HG03342 (cell line): ENCODE results near the gene FN3KRP.
"Not testable (repeated sequence)": the region's sequence is repeated elsewhere in the genome, so short reads cannot be mapped to it uniquely, and the experiment has no call there.

Experiments used
- ATAC-seq: cut with Tn5 transposase; IDR thresholded peaks from one replicate; pipeline ENCODE4 v1.9.1; 2021; ENCODE audit warnings: mild to moderate bottlenecking, moderate library complexity; ENCODE audit not compliant: unreplicated experiment

The FN3KRP gene

GRCh38 chr17:82737967-82738877 lies 21.7 kb downstream of the FN3KRP start:
- no peak for ATAC-seq

- no peak for ATAC-seq
Observed at GRCh38 chr17:82740906-82741759, 24.6 kb downstream of the FN3KRP start.

GRCh38 chr17:82743344-82744219 lies 27.1 kb downstream of the FN3KRP start:
- ATAC-seq: no peak

DNA sequence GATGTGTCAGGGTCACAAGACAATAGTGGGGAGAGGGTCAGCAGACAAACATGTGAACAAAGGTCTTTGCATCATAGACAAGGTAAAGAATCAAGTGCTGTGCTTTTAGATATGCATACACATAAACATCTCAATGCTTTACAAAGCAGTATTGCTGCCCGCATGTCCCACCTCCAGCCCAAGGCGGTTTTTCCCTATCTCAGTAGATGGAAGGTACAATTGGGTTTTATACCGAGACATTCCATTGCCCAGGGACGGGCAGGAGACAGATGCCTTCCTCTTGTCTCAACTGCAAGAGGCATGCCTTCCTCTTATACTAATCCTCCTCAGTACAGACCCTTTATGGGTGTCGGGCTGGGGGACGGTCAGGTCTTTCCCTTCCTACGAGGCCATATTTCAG lies 28.2 kb downstream of the FN3KRP start:
- ATAC-seq: not testable (repeated sequence)

GRCh38 chr17:82745524-82745923 lies 29.0 kb downstream of the FN3KRP start:
- no peak for ATAC-seq

GRCh38 chr17:82748756-82749155 lies 32.2 kb downstream of the FN3KRP start:
- ATAC-seq: no peak

GRCh38 chr17:82750241-82750908 lies 33.9 kb downstream of the FN3KRP start:
- no peak for ATAC-seq

DNA sequence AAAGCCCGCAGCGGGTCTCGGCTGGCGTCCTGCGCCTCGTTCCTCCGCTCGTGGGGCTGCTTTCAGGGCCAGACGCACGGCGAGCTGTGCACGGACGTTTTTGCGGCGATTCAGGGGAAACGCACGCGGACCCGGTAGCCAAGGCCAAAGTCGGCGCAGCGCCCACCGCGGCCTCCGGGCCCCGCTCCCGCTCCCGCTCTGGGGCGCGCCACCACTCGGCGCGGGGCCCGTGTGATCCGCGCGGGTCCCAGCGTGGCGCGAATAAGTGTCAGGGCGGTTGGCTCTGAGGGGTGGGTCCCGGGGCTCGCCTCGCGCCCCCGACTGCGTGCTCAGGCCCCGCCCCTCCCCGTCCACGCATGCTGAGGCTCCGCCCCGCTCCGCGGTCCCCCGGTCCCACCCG lies 34.7 kb downstream of the FN3KRP start:
- no peak for ATAC-seq

DNA sequence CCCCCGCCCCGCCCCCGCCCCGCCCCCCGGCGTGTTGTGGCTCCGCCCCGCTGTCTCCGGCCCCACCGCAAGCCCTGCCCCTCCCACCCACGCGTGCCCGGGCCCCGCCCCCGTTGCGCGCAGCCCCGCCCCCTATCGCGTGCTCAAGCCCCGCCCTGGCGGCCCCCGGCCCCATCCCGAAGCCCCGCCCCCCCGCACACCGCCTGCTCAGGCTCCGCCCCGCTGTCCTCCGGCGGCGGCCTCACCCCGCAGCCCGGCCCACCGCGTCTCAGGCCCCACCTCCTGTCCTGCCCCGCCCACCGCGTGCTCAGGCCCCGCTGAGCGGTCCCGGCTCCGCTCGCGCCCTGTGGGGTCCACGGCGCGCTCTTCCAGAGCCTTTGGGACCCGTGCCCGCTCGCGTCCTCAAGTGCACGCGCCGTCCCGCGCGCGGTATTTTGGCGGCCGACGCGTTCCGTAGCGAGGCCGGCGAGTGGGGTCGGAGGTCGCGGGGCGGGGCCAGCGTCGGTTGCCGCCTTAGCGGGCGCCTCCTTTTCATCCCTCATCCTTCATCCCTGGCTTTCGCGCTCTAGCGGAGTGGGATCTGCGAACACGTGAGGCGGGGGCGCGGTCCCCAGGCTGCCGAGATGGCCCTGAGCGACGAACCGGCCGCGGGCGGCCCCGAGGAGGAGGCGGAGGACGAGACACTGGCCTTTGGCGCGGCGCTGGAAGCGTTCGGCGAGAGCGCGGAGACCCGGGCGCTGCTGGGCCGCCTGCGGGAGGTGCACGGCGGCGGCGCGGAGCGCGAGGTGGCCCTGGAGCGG lies 35.3 kb downstream of the FN3KRP start, which contains the start of gene TBCD:
Gene TBCD, plus strand, starts transcription at position 495 of the 800 bp plus-strand sequence. Its CDS starts 129 bp downstream, at position 624.
- ATAC-seq: peak; percentile 72

DNA sequence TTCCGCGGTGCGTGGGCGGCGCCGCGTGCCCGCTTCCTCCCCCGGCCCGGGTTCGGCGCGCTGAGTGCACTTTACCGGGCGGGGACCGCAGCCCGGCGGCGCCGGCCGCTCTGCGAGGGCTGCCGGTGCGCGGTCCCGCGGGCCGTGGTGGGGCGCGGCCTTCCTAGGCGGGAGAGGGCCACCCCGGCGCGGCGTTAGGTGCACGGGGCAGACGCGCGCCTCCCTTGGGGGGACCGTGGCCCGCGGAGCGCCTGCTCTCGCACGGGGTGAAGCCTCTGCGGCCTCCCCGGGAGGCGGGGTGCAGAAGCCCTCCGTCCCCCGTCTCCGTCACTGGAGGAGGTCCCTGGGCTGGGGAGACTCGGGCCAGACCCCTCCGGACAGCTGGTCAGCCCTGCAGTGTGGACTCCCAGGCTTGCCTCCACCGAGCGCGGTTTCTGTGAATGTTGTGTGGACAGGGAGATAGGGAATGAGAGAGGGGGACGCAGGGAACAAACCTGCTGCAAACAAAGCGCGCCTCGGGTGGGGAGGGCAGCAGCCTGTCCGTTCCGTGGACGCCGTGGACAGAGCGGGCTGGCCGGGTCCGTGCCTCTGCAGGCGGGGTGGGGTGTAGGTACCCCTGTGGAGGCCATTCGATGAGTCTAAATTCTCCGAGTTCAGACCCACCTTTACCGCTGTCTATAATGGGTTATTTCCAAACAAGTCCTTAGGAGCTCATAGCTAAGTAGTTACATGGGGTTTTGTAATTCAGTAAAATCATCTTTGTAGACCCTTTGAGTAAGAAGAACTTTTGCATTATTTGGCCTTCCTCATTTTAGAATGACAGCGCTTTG lies 36.1 kb downstream of the FN3KRP start:
- peak; percentile 25 for ATAC-seq

GRCh38 chr17:82753201-82753464 lies 36.6 kb downstream of the FN3KRP start:
- no peak for ATAC-seq

DNA sequence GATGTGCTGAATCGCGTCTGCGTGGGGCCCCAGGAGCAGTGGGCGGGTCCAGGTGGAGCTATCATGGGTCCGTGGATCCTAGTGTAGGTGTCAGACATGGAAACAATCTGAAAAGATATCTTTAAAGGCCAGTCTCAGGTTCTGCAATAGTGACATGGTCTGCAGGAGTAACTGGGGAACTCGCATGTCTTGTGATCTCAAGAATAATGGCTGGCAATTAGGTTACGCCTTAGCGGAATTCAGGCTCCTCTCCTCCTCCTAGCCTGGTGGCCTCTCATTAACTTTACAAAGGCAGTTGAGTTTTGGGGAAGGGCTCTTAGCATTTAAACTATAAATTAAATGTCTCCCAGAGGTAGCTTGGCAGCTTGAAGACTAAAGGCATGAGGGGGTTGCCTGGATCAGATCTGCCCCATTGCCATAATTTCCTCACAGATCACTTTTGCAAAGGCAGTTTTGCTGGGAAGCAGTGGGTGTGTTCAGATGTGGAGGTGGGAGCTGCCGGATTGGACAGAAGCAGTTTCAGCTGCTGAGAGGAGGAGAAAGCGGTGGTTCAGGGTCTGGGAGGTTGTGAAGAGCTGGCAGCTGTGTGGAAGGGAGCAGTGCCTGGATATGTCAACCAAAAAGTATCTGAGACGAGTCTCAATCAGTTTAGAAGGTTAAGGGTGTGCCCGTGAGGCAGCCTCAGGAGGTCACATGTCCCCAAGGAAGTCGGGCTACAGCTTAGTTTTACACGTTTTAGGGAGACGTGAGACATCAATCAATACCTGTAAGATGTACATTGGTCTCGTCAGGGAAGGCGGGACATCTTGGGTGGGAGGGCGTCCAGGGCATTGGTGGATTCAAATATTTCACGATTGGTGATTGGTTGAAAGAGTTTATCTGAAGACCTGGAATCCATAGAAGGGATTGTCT lies 38.0 kb downstream of the FN3KRP start:
- ATAC-seq: no peak

GRCh38 chr17:82756166-82756565 lies 39.7 kb downstream of the FN3KRP start:
- ATAC-seq: no peak

- no peak for ATAC-seq
Observed at GRCh38 chr17:82765371-82765770, 48.9 kb downstream of the FN3KRP start.

DNA sequence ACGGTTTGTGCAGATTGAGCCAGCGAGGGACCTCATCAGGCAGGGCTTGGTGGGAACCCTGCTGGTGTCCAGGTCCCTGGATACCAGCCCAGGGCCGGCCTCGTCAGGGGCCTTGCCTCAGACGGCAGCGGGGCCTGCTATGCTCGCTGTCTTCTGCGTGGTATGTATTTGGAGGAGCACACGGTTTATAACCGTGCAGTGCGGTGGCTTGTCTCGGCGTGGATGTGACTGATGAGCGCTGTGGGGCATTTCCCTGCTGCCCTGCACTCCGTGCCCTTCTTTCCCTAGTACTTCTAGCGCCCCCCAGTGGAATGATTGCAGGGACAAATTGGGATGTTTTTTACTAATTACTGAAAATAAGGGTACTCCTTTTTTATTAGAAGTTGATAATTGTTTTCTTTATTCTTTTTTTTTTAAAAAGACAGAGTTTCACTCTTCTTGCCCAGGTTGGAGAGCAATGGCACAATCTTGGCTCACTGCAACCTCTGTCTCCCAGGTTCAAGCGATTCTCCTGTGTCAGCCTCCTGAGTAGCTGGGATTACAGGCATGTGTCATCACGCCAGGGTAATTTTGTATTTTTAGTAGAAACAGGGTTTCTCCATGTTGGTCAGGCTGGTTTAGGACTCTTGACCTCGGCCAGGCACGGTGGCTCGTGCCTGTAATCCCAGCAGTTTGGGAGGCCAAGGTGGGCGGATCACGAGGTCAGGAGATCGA lies 50.7 kb downstream of the FN3KRP start:
- ATAC-seq: no peak

- ATAC-seq: no peak
Observed at GRCh38 chr17:82769041-82769440, 52.5 kb downstream of the FN3KRP start.

GRCh38 chr17:82772026-82772425 lies 55.5 kb downstream of the FN3KRP start:
- no peak for ATAC-seq
